H9 (cell line): Measurements from ENCODE around the gene FLVCR2. TPM values are rescaled to one million over a fixed set of nuclear protein-coding genes. Genes with fewer than 3 reads are reported as not detected.

Source experiments
- DNase-seq: peaks from one replicate; pipeline ENCODE4 v3.0.0-alpha.2; 2017
- H2AFZ ChIP-seq: one replicate; pipeline ENCODE4 v1.6.1; 2013; ENCODE audit warnings: mild to moderate bottlenecking, low read length, control low read depth, moderate library complexity
- H2AK5ac ChIP-seq: 2 replicates; pipeline ENCODE4 v1.6.1; 2013; ENCODE audit warnings: low read length, control low read depth, mixed read lengths; ENCODE audit not compliant: insufficient read length
- H2BK120ac ChIP-seq: one replicate; pipeline ENCODE4 v1.6.1; 2013; ENCODE audit warnings: low read depth, mild to moderate bottlenecking, low read length, control low read depth, inconsistent platforms; ENCODE audit not compliant: poor library complexity, severe bottlenecking
- H2BK12ac ChIP-seq: 2 replicates; pipeline ENCODE4 v1.6.1; 2013; ENCODE audit warnings: low read length, control low read depth, mixed read lengths, low read depth; ENCODE audit not compliant: insufficient read length
- H2BK15ac ChIP-seq: 2 replicates; pipeline ENCODE4 v1.6.1; 2013; ENCODE audit warnings: low read depth, low read length, control low read depth
- H2BK20ac ChIP-seq: one replicate; pipeline ENCODE4 v1.6.1; 2013; ENCODE audit warnings: low read depth, mild to moderate bottlenecking, low read length, control low read depth, inconsistent platforms; ENCODE audit not compliant: poor library complexity, severe bottlenecking
- H2BK5ac ChIP-seq: 2 replicates; pipeline ENCODE4 v1.6.1; 2013; ENCODE audit warnings: low read length, control low read depth, mixed read lengths; ENCODE audit not compliant: insufficient read length
- H3K14ac ChIP-seq: 2 replicates; pipeline ENCODE4 v1.6.1; 2013; ENCODE audit warnings: low read length, control low read depth; ENCODE audit not compliant: insufficient read depth
- H3K18ac ChIP-seq: 2 replicates; pipeline ENCODE4 v1.6.1; 2013; ENCODE audit warnings: low read depth, mild to moderate bottlenecking, mixed read lengths, low read length, control low read depth; ENCODE audit not compliant: insufficient read length
- H3K23ac ChIP-seq: 2 replicates; pipeline ENCODE4 v1.6.1; 2013; ENCODE audit warnings: low read length, control low read depth, mixed read lengths, low read depth; ENCODE audit not compliant: insufficient read length
- H3K23me2 ChIP-seq: 2 replicates; pipeline ENCODE4 v1.6.1; 2013; ENCODE audit warnings: low read depth, mild to moderate bottlenecking, mixed read lengths, low read length, control low read depth; ENCODE audit not compliant: insufficient read length, poor library complexity, severe bottlenecking
- H3K27ac ChIP-seq: 2 replicates; pipeline ENCODE4 v1.5.1; 2013; ENCODE audit warnings: low read length, control low read depth, mixed read lengths, low read depth; ENCODE audit not compliant: insufficient read length
- H3K27me3 ChIP-seq: 2 replicates; pipeline ENCODE4 v1.6.1; 2013; ENCODE audit warnings: low read length, control low read depth, inconsistent platforms; ENCODE audit not compliant: insufficient read depth
- H3K4ac ChIP-seq: 2 replicates; pipeline ENCODE4 v1.6.1; 2013; ENCODE audit warnings: low read depth, mild to moderate bottlenecking, control low read depth, inconsistent platforms, low read length, moderate library complexity
- H3K4me1 ChIP-seq: 2 replicates; pipeline ENCODE4 v1.6.1; 2013; ENCODE audit warnings: low read length, control low read depth, inconsistent platforms; ENCODE audit not compliant: insufficient read depth
- H3K4me2 ChIP-seq: 2 replicates; pipeline ENCODE4 v1.6.1; 2013; ENCODE audit warnings: low read length, control low read depth, mixed read lengths; ENCODE audit not compliant: insufficient read length, insufficient read depth
- H3K56ac ChIP-seq: 2 replicates; pipeline ENCODE4 v1.6.1; 2013; ENCODE audit warnings: low read depth, mild to moderate bottlenecking, mixed read lengths, low read length, control low read depth; ENCODE audit not compliant: insufficient read length
- H3K79me1 ChIP-seq: 2 replicates; pipeline ENCODE4 v1.6.1; 2013; ENCODE audit warnings: low read depth, mild to moderate bottlenecking, moderate library complexity, low read length, control low read depth, inconsistent platforms; ENCODE audit not compliant: insufficient read depth, poor library complexity, severe bottlenecking
- H3K79me2 ChIP-seq: 2 replicates; pipeline ENCODE4 v1.6.1; 2013; ENCODE audit warnings: low read length, control low read depth, inconsistent platforms; ENCODE audit not compliant: insufficient read depth
- H3K9ac ChIP-seq: 2 replicates; pipeline ENCODE4 v1.6.1; 2013; ENCODE audit warnings: low read length, control low read depth, mixed read lengths; ENCODE audit not compliant: insufficient read length; ENCODE audit errors: extremely low read depth
- H3K9me3 ChIP-seq: one replicate; pipeline ENCODE4 v1.6.1; 2013; ENCODE audit warnings: low read depth, low read length, inconsistent platforms; ENCODE audit not compliant: control insufficient read depth
- H3T11ph ChIP-seq: one replicate; pipeline ENCODE4 v1.6.1; 2013; ENCODE audit warnings: mild to moderate bottlenecking, low read length, control low read depth, inconsistent platforms
- H4K20me1 ChIP-seq: one replicate; pipeline ENCODE4 v1.6.1; 2013; ENCODE audit not compliant: control insufficient read depth, insufficient read length, insufficient read depth
- H4K5ac ChIP-seq: 2 replicates; pipeline ENCODE4 v1.6.1; 2013; ENCODE audit warnings: low read depth, mild to moderate bottlenecking, mixed read lengths, low read length, control low read depth; ENCODE audit not compliant: insufficient read length
- H4K8ac ChIP-seq: replicated peaks from 2 replicates; pipeline ENCODE4 v1.6.1; 2013; ENCODE audit warnings: low read length, control low read depth, mixed read lengths, low read depth; ENCODE audit not compliant: insufficient read length
- H4K91ac ChIP-seq: 2 replicates; pipeline ENCODE4 v1.6.1; 2013; ENCODE audit warnings: low read depth, mild to moderate bottlenecking, moderate library complexity, mixed read lengths, low read length, control low read depth; ENCODE audit not compliant: insufficient read length
- H3K27ac Mint-ChIP-seq, 3 experiments: 2 replicates in 2 of 3; 3 replicates in 1 of 3; pipeline ENCODE4 v1.8.0; 2020 to 2021; ENCODE audit warnings: mixed read lengths in 3 of 3, mild to moderate bottlenecking in 1 of 3, moderate library complexity in 1 of 3
- H3K27me3 Mint-ChIP-seq: 2 replicates; pipeline ENCODE4 v1.8.0; 2021; ENCODE audit warnings: low read depth, mild to moderate bottlenecking, moderate library complexity, mixed read lengths
- H3K36me3 Mint-ChIP-seq, 3 experiments: 2 replicates in 2 of 3; 3 replicates in 1 of 3; pipeline ENCODE4 v1.8.0; 2020 to 2021; ENCODE audit warnings: low read depth in 3 of 3, mixed read lengths in 3 of 3; ENCODE audit not compliant: insufficient read depth in 1 of 3
- H3K4me1 Mint-ChIP-seq, 2 experiments: 2 replicates each; pipeline ENCODE4 v1.8.0; 2020; ENCODE audit warnings: mixed read lengths in 2 of 2
- H3K4me3 Mint-ChIP-seq, 2 experiments: 2 replicates in 1 of 2; 3 replicates in 1 of 2; pipeline ENCODE4 v1.8.0; 2020 to 2021; ENCODE audit warnings: mild to moderate bottlenecking in 2 of 2, mixed read lengths in 2 of 2, moderate library complexity in 1 of 2
- H3K9me3 Mint-ChIP-seq, 2 experiments: 2 replicates in 1 of 2; 3 replicates in 1 of 2; pipeline ENCODE4 v1.8.0; 2020; ENCODE audit warnings: mild to moderate bottlenecking in 2 of 2, mixed read lengths in 2 of 2, moderate library complexity in 1 of 2
- CTCF ChIP-seq: fragments of 200-600 bp; sonication (generic); conservative IDR thresholded peaks from 3 replicates; pipeline ENCODE4 v1.8.0; 2021; ENCODE audit warnings: antibody characterized with exemption, mild to moderate bottlenecking
- WGBS: extraction: QIAGEN DNeasy Blood & Tissue Kit; methylation state at CpG from one replicate; pipeline ENCODE4 v1.1.7; 2013; ENCODE audit warnings: missing lambda C conversion rate, low lambda C conversion rate, mixed read lengths; ENCODE audit not compliant: insufficient read length; ENCODE audit errors: extremely low coverage; 5-methylcytosine and 5-hydroxymethylcytosine counted together
- total RNA-seq: library from RNA; stranded (reverse); gene quantifications from 2 replicates; pipeline ENCODE4 v1.2.1, GENCODE V29; 2021

FLVCR2 gene
- total RNA-seq, 1 experiment from 2014 or later, result 7.1 TPM

GRCh38 chr14:75558440-75558839 is 20.0 kb upstream of the FLVCR2 start:
- H2AFZ ChIP-seq, result no peak overlapping the region
- H3K56ac ChIP-seq, result no peak overlapping the region
- H2BK5ac ChIP-seq, result no peak overlapping the region

More at GRCh38 chr14:75558440-75558839, 20.0 kb upstream of the FLVCR2 start:
- no peak overlapping the region for H3K14ac ChIP-seq
- no peaks in the 10 kb centered on the region for H3K9me3 ChIP-seq
- DNase-seq, result no peak
- Mint-ChIP-seq H3K4me3 (no peak overlapping the region), H3K4me1 (peaks cover 14 to 24% of the 10 kb centered on the region in 2 experiments), H3K27me3 (peaks cover 11% of the 10 kb centered on the region), H3K36me3 (peaks cover 0 to 5% (median 0%) of the 10 kb centered on the region in 3 experiments; a peak in 2 of 7 replicates), H3K27ac (no peak overlapping the region; a peak in 1 of 7 replicates), H3K9me3 (peaks cover 0 to 10% of the 10 kb centered on the region in 2 experiments; a peak in 4 of 5 replicates)
- H2BK15ac ChIP-seq, result no peak overlapping the region
- no peak overlapping the region for H3K18ac ChIP-seq
- no CpG with 5 or more reads among the region's 5 CpGs for WGBS
- H4K5ac ChIP-seq, result no peak overlapping the region
- H3K4me1 ChIP-seq, result 0 out of 2 replicates have a peak, but pooled peaks cover 3% of the 10 kb centered on the region
- no peak overlapping the region for H2BK120ac ChIP-seq
- H4K20me1 ChIP-seq, result no peaks in the 10 kb centered on the region
- H3K79me1 ChIP-seq, result no peaks in the 10 kb centered on the region
- H3K23me2 ChIP-seq, result no peaks in the 10 kb centered on the region
- H3T11ph ChIP-seq, result no peak overlapping the region
- no peaks in the 10 kb centered on the region for H3K79me2 ChIP-seq
- H4K91ac ChIP-seq, result no peak overlapping the region
- H2BK12ac ChIP-seq, result no peak overlapping the region
- H3K9ac ChIP-seq, result no peak overlapping the region
- no peak overlapping the region for H3K27ac ChIP-seq
- no peak for TF ChIP-seq CTCF
- no peaks in the 10 kb centered on the region for H3K27me3 ChIP-seq
- no peak overlapping the region for H3K4ac ChIP-seq
- H3K23ac ChIP-seq, result no peak overlapping the region
- H2BK20ac ChIP-seq, result no peak overlapping the region
- no peak overlapping the region for H4K8ac ChIP-seq
- H2AK5ac ChIP-seq, result no peak overlapping the region
- H3K4me2 ChIP-seq, result no peak overlapping the region
